ENCODE measurements around the gene UBAP2. TPM values are rescaled to one million over a fixed set of nuclear protein-coding genes. Genes with fewer than 3 reads are reported as not detected.

UBAP2 gene
- total and polyA plus RNA-seq, 2 of the 4 experiments (the other 2 are of a cell fraction), result 12.9 to 25.5 TPM

DNA sequence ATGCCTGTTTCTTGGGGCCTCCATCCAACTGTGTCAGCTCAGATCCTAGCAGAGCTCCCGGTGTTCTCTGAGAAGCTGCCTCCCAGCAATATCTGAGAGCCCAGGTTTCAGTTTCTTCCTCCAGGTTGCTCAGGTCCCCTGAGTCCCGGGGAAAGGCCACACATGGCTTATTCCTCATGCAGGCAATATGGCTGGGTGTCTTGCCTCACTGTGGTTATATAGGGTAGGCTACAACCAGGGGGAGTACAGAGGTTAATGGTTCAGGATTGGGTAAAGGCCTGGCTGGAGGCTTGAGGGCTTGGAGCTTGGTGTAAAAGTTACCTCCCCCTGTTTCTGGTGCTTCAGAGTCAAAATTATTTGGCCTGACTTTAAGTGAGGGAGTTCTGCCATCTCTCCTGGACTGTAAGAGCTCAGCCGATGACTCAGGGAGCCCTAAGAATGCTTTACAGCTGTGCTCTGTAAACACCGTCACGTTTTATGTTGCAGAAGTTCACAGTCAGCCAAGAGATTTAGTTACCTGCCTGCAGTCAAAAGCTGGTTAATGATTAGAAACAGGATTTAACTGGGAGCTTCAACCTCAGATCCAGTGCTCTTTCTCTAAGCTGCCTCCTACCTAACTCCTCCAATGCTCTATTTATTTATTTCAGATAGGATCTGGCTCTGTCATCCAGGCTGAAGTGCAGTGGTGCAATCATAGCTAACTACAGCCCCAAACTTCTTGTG, 24.3 kb upstream of the UBAP2 start:
- BruUV-seq (replicated peaks), result no TSS peak
- H3K9me3 ChIP-seq (ENCODE audit: control insufficient read depth, insufficient read depth, low read length), result no peaks in the 10 kb centered on the region
- H2BK5ac ChIP-seq (ENCODE audit: low read depth, low read length, poor library complexity, severe bottlenecking), result peak overlapping the region; percentile 53
- H2AFZ ChIP-seq (replicated peaks; ENCODE audit: low read length, poor library complexity), result peak overlapping the region; percentile 84
- peak overlapping the region; percentile 80 for H4K5ac ChIP-seq (ENCODE audit: low read depth, low read length)
- no peaks in the 10 kb centered on the region; a peak in 1 of 4 replicates for H3K79me1 ChIP-seq (ENCODE audit: low read depth in 1 of 2, low read length in 2 of 2)
- intact Hi-C loops (cut with micrococcal nuclease) (loop anchor here (5.0 kb wide), 1 partner anchor 131 kb away; no protein-coding TSS in a partner anchor), in situ Hi-C loops (cut with MboI; ENCODE audit: low sequenced_read_pairs) (no loop called here), dilution Hi-C loops (cut with HindIII; ENCODE audit: low sequenced_read_pairs, unreplicated experiment) (no loop called here)
- no peaks in the 10 kb centered on the region for H3K27me3 ChIP-seq (ENCODE audit: control insufficient read depth, insufficient read depth, low read length)
- H4K8ac ChIP-seq (ENCODE audit: low read depth in 2 of 2, low read length in 2 of 2), result peak overlapping the region; percentile 83 to 90; a peak in 3 of 4 replicates
- POLR2A ChIA-PET (ENCODE audit: unreplicated experiment), result interaction anchor here (0.6 to 1.5 kb wide), 2 partner anchors 24 to 55 kb away, joined by 6 to 12 read pairs; partner anchors contain the start of gene UBAP2
- H2BK20ac ChIP-seq (ENCODE audit: low read depth, low read length), result peak overlapping the region; percentile 95
- H3K18ac ChIP-seq (ENCODE audit: low read depth, low read length), result peak overlapping the region; percentile 80
- H3K4me3 ChIP-seq (ENCODE audit: insufficient read depth, low read depth, low read length), result no peak overlapping the region
- H3K14ac ChIP-seq (replicated peaks; ENCODE audit: low read depth, low read length), result peak overlapping the region; percentile 94
- H3K4me2 ChIP-seq (ENCODE audit: low read depth, low read length), result peak overlapping the region; percentile 18
- TF ChIP-seq BHLHE40 (IDR thresholded peaks at IDR 0.05; ENCODE audit: low read depth, low read length) (peak; percentile 100), NFE2L2 (IDR thresholded peaks at IDR 0.05; ENCODE audit: low read depth, low read length) (peak; percentile 30; the same call in 1 of the 2 replicates), RFX5 (IDR thresholded peaks at IDR 0.05; ENCODE audit: low read depth, low read length) (no peak), FOS (IDR thresholded peaks at IDR 0.05; ENCODE audit: low read depth, low read length) (peak; percentile 90), POLR2A (IDR thresholded peaks at IDR 0.05; ENCODE audit: low read depth, low read length) (no peak), RCOR1 (IDR thresholded peaks at IDR 0.05; ENCODE audit: insufficient replicate concordance, low read length) (peak; percentile 77), CEBPB (IDR thresholded peaks at IDR 0.05; ENCODE audit: low read depth, low read length) (peak; percentile 2; the same call in 1 of the 2 replicates), MXI1 (IDR thresholded peaks at IDR 0.05; ENCODE audit: borderline replicate concordance, low read depth, low read length) (0 out of 2 replicates have a peak, but pooled peaks have one; percentile 49)
- TF ChIP-seq, protein P1, sequence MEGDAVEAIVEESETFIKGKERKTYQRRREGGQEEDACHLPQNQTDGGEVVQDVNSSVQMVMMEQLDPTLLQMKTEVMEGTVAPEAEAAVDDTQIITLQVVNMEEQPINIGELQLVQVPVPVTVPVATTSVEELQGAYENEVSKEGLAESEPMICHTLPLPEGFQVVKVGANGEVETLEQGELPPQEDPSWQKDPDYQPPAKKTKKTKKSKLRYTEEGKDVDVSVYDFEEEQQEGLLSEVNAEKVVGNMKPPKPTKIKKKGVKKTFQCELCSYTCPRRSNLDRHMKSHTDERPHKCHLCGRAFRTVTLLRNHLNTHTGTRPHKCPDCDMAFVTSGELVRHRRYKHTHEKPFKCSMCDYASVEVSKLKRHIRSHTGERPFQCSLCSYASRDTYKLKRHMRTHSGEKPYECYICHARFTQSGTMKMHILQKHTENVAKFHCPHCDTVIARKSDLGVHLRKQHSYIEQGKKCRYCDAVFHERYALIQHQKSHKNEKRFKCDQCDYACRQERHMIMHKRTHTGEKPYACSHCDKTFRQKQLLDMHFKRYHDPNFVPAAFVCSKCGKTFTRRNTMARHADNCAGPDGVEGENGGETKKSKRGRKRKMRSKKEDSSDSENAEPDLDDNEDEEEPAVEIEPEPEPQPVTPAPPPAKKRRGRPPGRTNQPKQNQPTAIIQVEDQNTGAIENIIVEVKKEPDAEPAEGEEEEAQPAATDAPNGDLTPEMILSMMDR (conservative IDR thresholded peaks at IDR 0.05; ENCODE audit: low read depth, low read length), result no peak
- peak overlapping the region; percentile 62; the same call in 1 of the 2 replicates for H3K56ac ChIP-seq (ENCODE audit: extremely low read depth, insufficient read depth, low read length)
- peaks cover 10% of the 10 kb centered on the region for H3K9me1 ChIP-seq (ENCODE audit: insufficient read depth, low read length)
- CTCF ChIA-PET, result interaction anchor here (0.9 to 2.9 kb wide), 7 partner anchors 11 to 260 kb away, joined by 3 to 16 read pairs (median 7); no protein-coding TSS in a partner anchor
- peak overlapping the region; percentile 92 for H2BK15ac ChIP-seq (ENCODE audit: low read depth, low read length)
- peak overlapping the region; percentile 95 for H2BK120ac ChIP-seq (ENCODE audit: low read depth, low read length)
- H3K4ac ChIP-seq (ENCODE audit: low read depth, low read length), result peak overlapping the region; percentile 95
- H3K36me3 ChIP-seq (ENCODE audit: control insufficient read depth, insufficient read depth, low read length), result no peaks in the 10 kb centered on the region
- H2AK5ac ChIP-seq (ENCODE audit: low read depth, low read length), result peak overlapping the region; percentile 81
- peak overlapping the region; percentile 22; the same call in 1 of the 2 replicates for H3K9ac ChIP-seq (ENCODE audit: low read depth, low read length)
- peaks cover 14% of the 10 kb centered on the region for H3K4me1 ChIP-seq (ENCODE audit: control insufficient read depth, insufficient read depth, low read length)
- DNase-seq, result peak; percentile 96
- peak overlapping the region; percentile 97 for H3K23ac ChIP-seq (ENCODE audit: low read depth, low read length)
- peak; percentile 88 for ATAC-seq (ENCODE audit: low read depth)
- H4K91ac ChIP-seq (ENCODE audit: insufficient read depth, low read depth, low read length), result peak overlapping the region; percentile 94
- peak overlapping the region; percentile 87 for H3K27ac ChIP-seq (ENCODE audit: insufficient read depth, low read length)
- 33% methylated on average over 2 of the region's 5 CpGs; no CpG with 5 or more reads in 1 of the 2 experiments for WGBS, 2 experiments (ENCODE audit: extremely low coverage in 2 of 2, insufficient read length in 1 of 2)
- H4K20me1 ChIP-seq (ENCODE audit: insufficient read depth, low read length), result peaks cover 4% of the 10 kb centered on the region; the same call in 1 of the 2 replicates
- H2AK9ac ChIP-seq (replicated peaks; ENCODE audit: low read depth, low read length, poor library complexity), result peak overlapping the region; percentile 62
